ENCODE results near the gene TSPAN14. TPM values are rescaled to one million over a fixed set of nuclear protein-coding genes. Genes with fewer than 3 reads are reported as not detected.
A peak's percentile ranks its signal among the peaks of the same experiment; 100 is the strongest.

TSPAN14 gene
- total RNA-seq, 4 donors from 2014 or later = 123 to 163 (median 150) TPM

GRCh38 chr10:80486785-80487420, 32.8 kb downstream of the TSPAN14 start:
- no peak for TF ChIP-seq EP300 (IDR thresholded peaks at IDR 0.05)
- no peak for TF ChIP-seq CTCF (IDR thresholded peaks at IDR 0.05)
- TF ChIP-seq POLR2A (IDR thresholded peaks at IDR 0.05) = no peak
- no peak for DNase-seq (ENCODE audit: low spot score in 2 of 2)
- WGBS, 2 donors = 87% methylated on average over 9 of the region's 9 CpGs

GRCh38 chr10:80487421-80487785, 33.3 kb downstream of the TSPAN14 start:
- no peak for DNase-seq (ENCODE audit: low spot score in 2 of 2)
- Histone ChIP-seq H3K4me1 (peaks cover 0 to 86% (median 66%) of the 10 kb centered on the region in 4 donors), H3K4me3 (no peak overlapping the region)

More at GRCh38 chr10:80486785-80487420, 32.8 kb downstream of the TSPAN14 start:
- no peaks in the 10 kb centered on the region for H3K27me3 ChIP-seq
- peaks cover 0 to 33% (median 0%) of the 10 kb centered on the region in 3 donors for H3K36me3 ChIP-seq
- peak overlapping the region in 2 of 4 donors; percentile 18 to 70 for H3K27ac ChIP-seq
- no peak overlapping the region for H3K4me3 ChIP-seq
- peaks cover 0 to 82% (median 64%) of the 10 kb centered on the region in 4 donors for H3K4me1 ChIP-seq
- H3K9me3 ChIP-seq = no peaks in the 10 kb centered on the region

GRCh38 chr10:80487791-80488538, 33.9 kb downstream of the TSPAN14 start:
- H3K27me3 ChIP-seq = no peaks in the 10 kb centered on the region
- TF ChIP-seq POLR2A (IDR thresholded peaks at IDR 0.05) (no peak), EP300 (IDR thresholded peaks at IDR 0.05) (peak in 1 of 2 donors; percentile 19)
- peak overlapping the region in 2 of 4 donors; percentile 18 to 70 for H3K27ac ChIP-seq
- H3K4me1 ChIP-seq = peaks cover 0 to 92% (median 69%) of the 10 kb centered on the region in 4 donors
- H3K9me3 ChIP-seq = no peaks in the 10 kb centered on the region
- 67 to 81% methylated on average over 13 to 14 of the region's 14 CpGs for WGBS, 2 donors
- H3K4me3 ChIP-seq = no peak overlapping the region
- H3K36me3 ChIP-seq = peaks cover 0 to 43% (median 0%) of the 10 kb centered on the region in 3 donors
- DNase-seq (ENCODE audit: low spot score in 2 of 2) = no peak

More at GRCh38 chr10:80487421-80487785, 33.3 kb downstream of the TSPAN14 start:
- TF ChIP-seq CTCF (IDR thresholded peaks at IDR 0.05) = no peak
- no peak for TF ChIP-seq POLR2A (IDR thresholded peaks at IDR 0.05)
- no peak for TF ChIP-seq EP300 (IDR thresholded peaks at IDR 0.05)
- Histone ChIP-seq H3K9me3 (no peaks in the 10 kb centered on the region), H3K36me3 (peaks cover 0 to 38% (median 0%) of the 10 kb centered on the region in 3 donors), H3K27me3 (no peaks in the 10 kb centered on the region), H3K27ac (peak overlapping the region in 2 of 4 donors; percentile 18 to 70)
- WGBS, 2 donors = 77 to 91% methylated on average over 4 of the region's 4 CpGs

- Histone ChIP-seq H3K27me3 (no peaks in the 10 kb centered on the region), H3K9me3 (no peaks in the 10 kb centered on the region), H3K36me3 (peaks cover 0 to 43% (median 0%) of the 10 kb centered on the region in 3 donors), H3K27ac (peak overlapping the region in 2 of 4 donors; percentile 18 to 24), H3K4me1 (peaks cover 0 to 98% (median 73%) of the 10 kb centered on the region in 4 donors), H3K4me3 (no peak overlapping the region)
- no peak for TF ChIP-seq CTCF (IDR thresholded peaks at IDR 0.05)
- TF ChIP-seq POLR2A (IDR thresholded peaks at IDR 0.05) = no peak
- TF ChIP-seq EP300 (IDR thresholded peaks at IDR 0.05) = no peak
- WGBS, 2 donors = 67 to 69% methylated on average over 6 of the region's 6 CpGs
- DNase-seq (ENCODE audit: low spot score in 2 of 2) = no peak
Measured at GRCh38 chr10:80488539-80489066, 34.5 kb downstream of the TSPAN14 start.

GRCh38 chr10:80489371-80490112, 35.4 kb downstream of the TSPAN14 start:
- DNase-seq (ENCODE audit: low spot score in 2 of 2) = no peak
- H3K27me3 ChIP-seq = no peaks in the 10 kb centered on the region
- no peak for TF ChIP-seq CTCF (IDR thresholded peaks at IDR 0.05)
- no peak for TF ChIP-seq POLR2A (IDR thresholded peaks at IDR 0.05)
- no peak for TF ChIP-seq EP300 (IDR thresholded peaks at IDR 0.05)
- H3K36me3 ChIP-seq = peaks cover 0 to 43% (median 0%) of the 10 kb centered on the region in 3 donors
- H3K4me3 ChIP-seq = no peak overlapping the region
- WGBS, 2 donors = 96 to 100% methylated on average over 2 of the region's 2 CpGs
- peak overlapping the region in 2 of 4 donors; percentile 18 to 48 for H3K27ac ChIP-seq
- no peaks in the 10 kb centered on the region for H3K9me3 ChIP-seq
- peaks cover 0 to 100% (median 78%) of the 10 kb centered on the region in 4 donors for H3K4me1 ChIP-seq
